Loucy (cell line): ENCODE data around the gene SPATA3.

ENCODE experiments used
- H2AFZ ChIP-seq: fragments of 200-600 bp; sonication (generic); 2 replicates; pipeline ENCODE4 v1.6.0; 2016; ENCODE audit warnings: antibody characterized with exemption, mild to moderate bottlenecking, low read length, moderate library complexity
- H3F3A ChIP-seq: fragments of 200-600 bp; 2 replicates; pipeline ENCODE4 v1.6.0; 2016; ENCODE audit warnings: antibody characterized with exemption, low read depth, mild to moderate bottlenecking
- H3K27me3 ChIP-seq: fragments of 200-600 bp; sonication (generic); 2 replicates; pipeline ENCODE4 v1.6.1; 2014; ENCODE audit warnings: low read length, mild to moderate bottlenecking; ENCODE audit not compliant: insufficient read depth, poor library complexity, severe bottlenecking
- H3K36me3 ChIP-seq: fragments of 200-600 bp; sonication (generic); 2 replicates; pipeline ENCODE4 v1.6.1; 2016; ENCODE audit warnings: low read length; ENCODE audit not compliant: insufficient read depth
- H3K4me1 ChIP-seq: fragments of 200-600 bp; sonication (generic); 2 replicates; pipeline ENCODE4 v1.5.1; 2014; ENCODE audit warnings: low read length, mild to moderate bottlenecking; ENCODE audit not compliant: insufficient read depth, poor library complexity, severe bottlenecking
- H3K4me2 ChIP-seq: fragments of 200-600 bp; sonication (generic); 2 replicates; pipeline ENCODE4 v1.6.0; 2014; ENCODE audit warnings: antibody characterized with exemption, low read length, low read depth, mild to moderate bottlenecking; ENCODE audit not compliant: poor library complexity, severe bottlenecking
- H3K4me3 ChIP-seq: fragments of 200-600 bp; sonication (generic); 2 replicates; pipeline ENCODE4 v1.5.1; 2014; ENCODE audit warnings: low read length, mild to moderate bottlenecking, mixed read lengths; ENCODE audit not compliant: poor library complexity, severe bottlenecking
- H3K79me2 ChIP-seq: fragments of 200-600 bp; sonication (generic); 2 replicates; pipeline ENCODE4 v1.6.1; 2014; ENCODE audit warnings: low read length; ENCODE audit not compliant: insufficient read depth
- H3K9ac ChIP-seq: fragments of 200-600 bp; sonication (generic); 2 replicates; pipeline ENCODE4 v1.6.0; 2014; ENCODE audit warnings: mild to moderate bottlenecking, low read depth, low read length, moderate library complexity; ENCODE audit not compliant: poor library complexity, severe bottlenecking
- H3K9me2 ChIP-seq: fragments of 200-600 bp; sonication (generic); replicated peaks from 2 replicates; pipeline ENCODE4 v1.6.1; 2016; ENCODE audit warnings: low read depth, low read length, mixed read lengths
- H3K9me3 ChIP-seq: fragments of 200-600 bp; sonication (generic); 2 replicates; pipeline ENCODE4 v1.6.1; 2014; ENCODE audit warnings: mild to moderate bottlenecking, antibody characterized with exemption, low read length, low read depth; ENCODE audit not compliant: insufficient read depth
- H4K20me1 ChIP-seq: fragments of 200-600 bp; sonication (generic); 2 replicates; pipeline ENCODE4 v1.6.0; 2014; ENCODE audit warnings: antibody characterized with exemption, low read length, mild to moderate bottlenecking; ENCODE audit not compliant: insufficient read depth, poor library complexity, severe bottlenecking
- EZH2phosphoT487 ChIP-seq: fragments of 200-600 bp; IDR thresholded peaks from 2 replicates; pipeline ENCODE4 v1.6.1; 2018; ENCODE audit warnings: antibody characterized with exemption, mild to moderate bottlenecking, moderate library complexity, borderline replicate concordance
- TF ChIP-seq, protein P1 (sequence below): fragments of 200-600 bp; sonication (generic); conservative IDR thresholded peaks from 2 replicates; pipeline ENCODE4 v1.5.1; 2014; ENCODE audit warnings: mild to moderate bottlenecking, antibody characterized with exemption, low read length

The SPATA3 gene

DNA sequence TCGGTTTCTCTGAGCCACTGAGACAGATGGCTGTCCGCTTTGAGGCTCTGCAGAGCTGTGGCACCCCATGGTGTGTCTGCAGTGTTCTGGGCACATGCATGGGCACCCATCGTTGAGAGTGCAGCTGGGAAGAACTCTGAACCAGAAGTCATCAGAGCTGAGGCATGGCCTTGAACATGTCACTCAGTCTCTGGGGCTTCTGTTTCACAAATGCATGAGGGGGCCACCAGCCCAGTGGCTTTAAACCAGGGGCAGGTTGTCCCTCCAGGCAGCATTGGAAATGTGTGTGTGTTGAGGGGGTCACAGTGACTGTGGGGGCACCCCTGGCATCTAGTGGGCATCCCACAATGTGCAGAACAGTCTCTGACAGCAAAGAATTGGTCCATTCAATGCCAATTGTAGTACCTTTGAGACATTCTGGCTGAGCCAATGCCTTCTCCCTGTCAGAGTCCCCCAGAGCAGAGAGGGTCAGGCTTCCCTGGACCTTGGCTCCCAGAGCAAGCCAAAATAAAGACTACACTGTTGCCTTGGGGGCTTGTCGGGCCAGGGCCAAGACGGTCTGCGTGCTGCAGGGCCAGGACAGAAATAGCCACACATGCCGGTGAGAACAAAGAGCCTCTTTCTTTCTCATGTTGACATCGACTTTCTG, 51.5 kb downstream of the SPATA3 start:
- no peak for TF ChIP-seq EZH2phosphoT487
- TF ChIP-seq, protein P1, sequence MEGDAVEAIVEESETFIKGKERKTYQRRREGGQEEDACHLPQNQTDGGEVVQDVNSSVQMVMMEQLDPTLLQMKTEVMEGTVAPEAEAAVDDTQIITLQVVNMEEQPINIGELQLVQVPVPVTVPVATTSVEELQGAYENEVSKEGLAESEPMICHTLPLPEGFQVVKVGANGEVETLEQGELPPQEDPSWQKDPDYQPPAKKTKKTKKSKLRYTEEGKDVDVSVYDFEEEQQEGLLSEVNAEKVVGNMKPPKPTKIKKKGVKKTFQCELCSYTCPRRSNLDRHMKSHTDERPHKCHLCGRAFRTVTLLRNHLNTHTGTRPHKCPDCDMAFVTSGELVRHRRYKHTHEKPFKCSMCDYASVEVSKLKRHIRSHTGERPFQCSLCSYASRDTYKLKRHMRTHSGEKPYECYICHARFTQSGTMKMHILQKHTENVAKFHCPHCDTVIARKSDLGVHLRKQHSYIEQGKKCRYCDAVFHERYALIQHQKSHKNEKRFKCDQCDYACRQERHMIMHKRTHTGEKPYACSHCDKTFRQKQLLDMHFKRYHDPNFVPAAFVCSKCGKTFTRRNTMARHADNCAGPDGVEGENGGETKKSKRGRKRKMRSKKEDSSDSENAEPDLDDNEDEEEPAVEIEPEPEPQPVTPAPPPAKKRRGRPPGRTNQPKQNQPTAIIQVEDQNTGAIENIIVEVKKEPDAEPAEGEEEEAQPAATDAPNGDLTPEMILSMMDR, result no peak
- Histone ChIP-seq H3F3A (no peaks in the 10 kb centered on the region), H3K9ac (no peak overlapping the region), H3K4me1 (no peaks in the 10 kb centered on the region), H3K4me2 (no peak overlapping the region), H3K9me2 (no peaks in the 10 kb centered on the region), H4K20me1 (no peaks in the 10 kb centered on the region), H3K9me3 (no peaks in the 10 kb centered on the region), H3K4me3 (no peak overlapping the region), H2AFZ (no peak overlapping the region), H3K79me2 (no peaks in the 10 kb centered on the region), H3K27me3 (peaks cover 4% of the 10 kb centered on the region), H3K36me3 (no peaks in the 10 kb centered on the region)

- Histone ChIP-seq H3K4me2 (no peak overlapping the region), H3K9me3 (no peaks in the 10 kb centered on the region), H3K9ac (no peak overlapping the region), H3K27me3 (peaks cover 4% of the 10 kb centered on the region), H4K20me1 (no peaks in the 10 kb centered on the region), H2AFZ (no peak overlapping the region), H3F3A (no peaks in the 10 kb centered on the region), H3K4me3 (no peak overlapping the region), H3K4me1 (peaks cover 3% of the 10 kb centered on the region), H3K79me2 (no peaks in the 10 kb centered on the region), H3K9me2 (no peaks in the 10 kb centered on the region), H3K36me3 (no peaks in the 10 kb centered on the region)
- TF ChIP-seq, protein P1, result no peak
- TF ChIP-seq EZH2phosphoT487, result no peak
Measured at GRCh38 chr2:231047923-231048915, 52.3 kb downstream of the SPATA3 start.

DNA sequence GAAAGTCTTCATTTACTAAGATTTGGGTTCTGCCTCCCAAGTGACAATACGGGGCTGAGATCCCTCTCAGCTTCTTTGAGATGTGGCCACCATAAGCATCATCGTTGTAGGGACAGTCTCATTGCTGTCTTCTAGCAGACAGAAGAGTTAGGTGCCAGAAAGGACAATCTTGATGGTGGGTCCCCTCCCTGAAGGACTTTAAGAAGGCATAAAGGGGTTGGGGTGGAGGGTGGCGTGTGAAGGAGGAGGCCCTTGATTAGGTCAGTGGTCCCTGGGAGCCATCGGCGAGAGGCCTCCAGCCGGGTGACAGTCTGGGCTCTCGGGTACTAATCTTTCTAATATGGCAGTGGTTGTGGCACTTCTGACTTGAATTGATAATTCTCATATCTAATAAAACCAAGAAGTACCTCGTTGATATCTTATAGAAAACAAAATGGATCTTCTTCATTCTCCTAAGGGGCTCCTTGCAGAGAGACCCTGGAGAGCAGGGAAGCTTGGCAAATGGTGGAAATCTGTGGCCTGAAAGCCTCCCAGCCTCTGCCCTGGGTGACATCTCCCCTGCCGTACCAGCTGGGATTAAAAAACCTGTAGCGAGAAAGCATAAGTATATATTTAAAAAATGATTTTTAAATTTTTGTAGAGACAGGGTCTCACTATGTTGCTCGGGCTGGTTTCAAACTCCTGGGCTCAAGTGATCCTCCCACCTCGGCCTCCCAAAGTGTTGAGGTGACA, 53.5 kb downstream of the SPATA3 start:
- Histone ChIP-seq H2AFZ (no peak overlapping the region), H3F3A (no peaks in the 10 kb centered on the region), H3K4me1 (peaks cover 4% of the 10 kb centered on the region), H3K79me2 (no peaks in the 10 kb centered on the region), H3K9ac (no peak overlapping the region), H3K27me3 (peaks cover 4% of the 10 kb centered on the region), H4K20me1 (no peaks in the 10 kb centered on the region), H3K4me3 (no peak overlapping the region), H3K36me3 (no peaks in the 10 kb centered on the region), H3K9me2 (no peaks in the 10 kb centered on the region), H3K4me2 (no peak overlapping the region), H3K9me3 (no peaks in the 10 kb centered on the region)
- TF ChIP-seq EZH2phosphoT487, result no peak
- TF ChIP-seq, protein P1, result no peak
